ENCODE data around the gene AKR1C2.
"Not testable (repeated sequence)": the region's sequence is repeated elsewhere in the genome, so short reads cannot be mapped to it uniquely, and the experiment has no call there.

Gene AKR1C2

DNA sequence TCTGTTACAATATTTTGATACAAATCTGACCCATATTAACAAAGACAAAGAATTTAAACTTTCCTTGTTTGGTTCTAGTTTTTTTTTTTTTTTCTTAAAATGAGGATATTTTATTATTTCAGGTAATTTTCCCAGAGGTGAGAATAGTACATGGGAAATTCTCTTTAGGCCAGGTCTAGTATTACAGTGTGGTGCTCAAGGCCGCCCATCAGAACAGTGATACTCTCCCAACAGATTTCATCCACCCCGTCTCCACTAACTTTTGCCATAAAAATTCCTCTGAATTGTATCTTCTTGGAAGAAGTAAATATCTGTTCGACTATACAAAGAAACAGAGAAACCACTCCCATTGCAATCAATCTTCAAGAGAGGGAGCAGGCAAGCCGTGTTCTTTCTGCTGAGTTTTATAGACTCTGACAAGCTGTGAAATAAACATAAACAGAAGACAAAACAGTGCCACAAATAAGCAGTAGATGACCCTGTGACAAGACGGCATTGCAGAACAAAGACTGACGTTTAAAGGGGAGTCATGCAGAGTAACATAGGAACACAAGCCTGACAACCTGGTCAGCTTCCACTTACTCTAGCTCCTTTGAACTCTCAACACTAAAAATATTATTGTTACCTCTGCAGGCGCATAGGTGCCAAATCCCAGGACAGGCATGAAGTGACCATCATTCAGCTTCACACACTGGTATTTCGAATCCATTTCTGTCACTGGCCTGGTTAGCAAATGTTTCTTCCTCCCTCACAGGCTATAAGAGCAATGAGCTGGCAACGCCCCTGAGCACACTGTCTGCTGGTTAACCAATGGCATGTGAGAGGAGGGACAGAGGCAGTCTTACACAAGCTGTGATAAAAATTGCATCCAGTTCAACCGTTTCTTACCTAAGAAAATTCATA is at the start of gene AKR1C2:
Gene AKR1C2 (minus strand): TSS at position 731 of the 903 bp plus-strand sequence. CDS start 22 bp downstream, at position 709.
- DNase-seq (ENCODE audit: low spot score), result not testable (repeated sequence)

DNA sequence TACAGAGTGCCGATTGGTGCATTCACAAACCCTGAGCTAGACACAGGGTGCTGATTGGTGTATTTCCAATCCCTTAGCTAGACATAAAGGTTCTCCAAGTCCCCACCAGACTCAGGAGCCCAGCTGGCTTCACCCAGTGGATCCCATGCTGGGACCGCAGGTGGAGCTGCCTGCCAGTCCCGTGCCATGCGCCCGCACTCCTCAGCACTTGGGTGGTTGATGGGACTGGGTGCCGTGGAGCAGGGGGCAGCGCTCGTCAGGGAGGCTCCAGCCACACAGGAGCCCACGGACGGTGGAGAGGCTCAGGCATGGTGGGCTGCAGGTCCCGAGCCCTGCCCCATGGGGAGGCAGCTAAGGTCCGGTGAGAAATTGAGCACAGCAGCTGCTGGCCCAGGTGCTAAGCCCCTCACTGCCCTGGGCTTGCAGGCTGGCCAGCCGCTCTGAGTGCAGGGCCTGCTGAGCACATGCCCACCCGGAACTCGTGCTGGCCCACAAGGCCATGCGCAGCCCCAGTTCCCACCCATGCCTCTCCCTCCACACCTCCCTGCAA is 49.4 kb upstream of the AKR1C2 start:
- DNase-seq (ENCODE audit: low spot score), result not testable (repeated sequence)

DNA sequence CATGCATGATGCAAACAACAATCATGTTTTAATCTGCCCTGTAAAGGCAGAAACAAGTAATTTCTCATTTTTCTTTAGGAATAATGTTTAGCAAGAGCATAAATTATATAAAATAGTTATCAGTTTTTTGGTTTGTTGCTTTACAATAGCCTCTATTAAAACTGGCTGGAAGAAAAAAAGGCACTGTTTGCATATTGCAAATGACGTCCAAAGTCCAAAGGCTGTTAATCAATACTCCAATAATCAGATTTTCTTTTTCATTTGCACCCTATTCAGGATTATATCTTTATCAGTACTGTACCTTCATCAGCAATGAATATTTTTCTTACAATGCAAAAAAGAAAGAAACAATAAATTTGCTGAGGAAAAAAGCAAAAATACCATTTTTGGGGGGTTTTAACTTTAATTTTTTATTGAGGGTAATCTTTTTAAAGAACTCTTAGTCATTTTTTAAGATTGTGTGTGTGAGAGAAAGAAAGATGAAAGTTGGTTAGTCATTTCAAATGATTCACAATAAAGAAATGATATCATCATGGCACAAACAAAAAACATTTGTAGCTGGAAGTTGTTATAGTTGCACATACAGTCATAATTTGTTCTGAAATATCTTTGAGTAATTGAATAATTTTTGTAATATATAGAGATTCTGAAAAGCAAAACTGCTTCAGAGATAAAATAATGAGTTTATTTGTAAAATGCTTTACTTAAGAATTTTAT is 44.4 kb upstream of the AKR1C2 start:
- no peak for DNase-seq (ENCODE audit: low spot score)
- TF ChIP-seq, protein P1, sequence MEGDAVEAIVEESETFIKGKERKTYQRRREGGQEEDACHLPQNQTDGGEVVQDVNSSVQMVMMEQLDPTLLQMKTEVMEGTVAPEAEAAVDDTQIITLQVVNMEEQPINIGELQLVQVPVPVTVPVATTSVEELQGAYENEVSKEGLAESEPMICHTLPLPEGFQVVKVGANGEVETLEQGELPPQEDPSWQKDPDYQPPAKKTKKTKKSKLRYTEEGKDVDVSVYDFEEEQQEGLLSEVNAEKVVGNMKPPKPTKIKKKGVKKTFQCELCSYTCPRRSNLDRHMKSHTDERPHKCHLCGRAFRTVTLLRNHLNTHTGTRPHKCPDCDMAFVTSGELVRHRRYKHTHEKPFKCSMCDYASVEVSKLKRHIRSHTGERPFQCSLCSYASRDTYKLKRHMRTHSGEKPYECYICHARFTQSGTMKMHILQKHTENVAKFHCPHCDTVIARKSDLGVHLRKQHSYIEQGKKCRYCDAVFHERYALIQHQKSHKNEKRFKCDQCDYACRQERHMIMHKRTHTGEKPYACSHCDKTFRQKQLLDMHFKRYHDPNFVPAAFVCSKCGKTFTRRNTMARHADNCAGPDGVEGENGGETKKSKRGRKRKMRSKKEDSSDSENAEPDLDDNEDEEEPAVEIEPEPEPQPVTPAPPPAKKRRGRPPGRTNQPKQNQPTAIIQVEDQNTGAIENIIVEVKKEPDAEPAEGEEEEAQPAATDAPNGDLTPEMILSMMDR (IDR thresholded peaks at IDR 0.05; ENCODE audit: extremely low read depth, missing control alignments), result no peak

DNA sequence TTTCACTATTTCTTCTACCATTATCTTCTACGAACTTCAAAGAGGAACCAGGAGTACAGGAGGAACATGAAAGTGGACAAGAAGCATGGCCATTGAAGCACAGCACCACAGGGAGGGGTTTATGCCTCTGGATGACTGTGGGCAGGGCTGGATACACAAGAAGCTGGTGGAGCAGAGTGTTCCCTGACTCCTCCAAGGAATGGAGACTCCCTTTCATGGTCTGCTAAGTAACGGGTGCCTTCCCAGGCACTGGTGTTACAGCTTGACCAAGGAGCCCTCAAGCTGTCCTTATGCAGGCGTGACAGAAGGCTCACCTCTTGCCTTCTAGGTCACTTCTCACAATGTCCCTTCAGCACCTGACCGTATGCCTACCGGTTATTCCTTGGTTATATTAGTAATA is 43.4 kb upstream of the AKR1C2 start:
- not testable (repeated sequence) for DNase-seq (ENCODE audit: low spot score)

DNA sequence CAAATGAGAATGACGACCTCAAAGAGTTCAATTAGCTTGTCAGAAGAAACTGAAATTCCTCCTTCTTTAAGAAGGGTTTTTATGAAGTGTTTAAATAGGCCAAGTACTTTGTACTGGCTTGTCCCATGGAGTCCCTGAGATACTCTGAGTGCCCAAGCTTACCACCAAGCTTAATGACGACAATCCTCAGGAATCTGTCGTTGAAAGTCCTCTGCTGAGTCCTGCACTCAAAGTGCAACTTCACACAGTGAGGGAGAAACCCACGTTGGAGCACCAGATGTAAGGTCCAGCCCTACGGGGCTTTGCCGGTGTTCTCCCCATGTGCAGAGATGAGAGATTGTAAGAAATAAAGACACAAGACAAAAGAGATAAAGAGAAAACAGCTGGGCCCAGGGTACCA is 42.8 kb upstream of the AKR1C2 start:
- no peak for DNase-seq (ENCODE audit: low spot score)

DNA sequence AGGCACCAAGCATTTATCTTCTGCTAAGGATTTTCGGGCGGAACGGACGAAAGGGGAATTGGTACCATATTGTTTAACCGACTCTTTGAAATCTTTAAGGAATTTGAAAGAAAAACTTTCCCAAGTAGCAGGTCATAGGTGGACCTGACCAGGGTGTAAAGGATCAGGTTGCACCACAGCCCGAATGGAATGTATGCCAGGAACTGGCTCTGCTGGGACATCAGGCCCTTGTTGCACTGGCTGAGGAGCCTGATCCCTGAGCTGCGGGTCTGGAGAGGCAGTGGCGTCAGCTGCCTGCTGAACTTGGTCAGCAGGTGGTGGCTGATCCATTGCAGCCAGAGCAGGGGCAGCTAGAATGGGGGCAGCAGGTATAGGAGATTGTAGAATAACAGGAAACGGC is 41.4 kb upstream of the AKR1C2 start:
- TF ChIP-seq, protein P1 (IDR thresholded peaks at IDR 0.05; ENCODE audit: extremely low read depth, missing control alignments), result no peak
- DNase-seq (ENCODE audit: low spot score), result no peak

More for the DNA sequence above, 42.8 kb upstream of the AKR1C2 start:
- TF ChIP-seq, protein P1 (IDR thresholded peaks at IDR 0.05; ENCODE audit: extremely low read depth, missing control alignments), result no peak

DNA sequence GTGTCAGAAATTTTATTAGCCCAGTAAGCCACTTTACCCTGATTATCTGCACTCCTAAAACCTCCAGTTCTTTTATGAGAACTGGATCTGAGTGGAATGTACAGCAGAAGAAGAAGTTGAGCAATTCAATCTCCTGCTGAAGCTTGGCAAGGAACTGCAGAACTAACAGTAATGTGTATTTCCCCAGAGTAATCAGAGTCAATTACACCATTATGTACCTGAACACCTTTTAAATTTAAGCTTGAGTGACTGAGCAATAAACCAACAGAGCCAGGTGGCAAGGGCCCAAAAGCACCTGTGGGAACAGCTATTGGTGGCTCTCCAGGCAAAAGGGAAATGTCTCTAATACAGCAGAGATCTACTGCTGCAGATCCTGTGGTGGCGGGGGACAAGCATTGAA is 40.1 kb upstream of the AKR1C2 start:
- TF ChIP-seq, protein P1 (IDR thresholded peaks at IDR 0.05; ENCODE audit: extremely low read depth, missing control alignments), result no peak
- no peak for DNase-seq (ENCODE audit: low spot score)

DNA sequence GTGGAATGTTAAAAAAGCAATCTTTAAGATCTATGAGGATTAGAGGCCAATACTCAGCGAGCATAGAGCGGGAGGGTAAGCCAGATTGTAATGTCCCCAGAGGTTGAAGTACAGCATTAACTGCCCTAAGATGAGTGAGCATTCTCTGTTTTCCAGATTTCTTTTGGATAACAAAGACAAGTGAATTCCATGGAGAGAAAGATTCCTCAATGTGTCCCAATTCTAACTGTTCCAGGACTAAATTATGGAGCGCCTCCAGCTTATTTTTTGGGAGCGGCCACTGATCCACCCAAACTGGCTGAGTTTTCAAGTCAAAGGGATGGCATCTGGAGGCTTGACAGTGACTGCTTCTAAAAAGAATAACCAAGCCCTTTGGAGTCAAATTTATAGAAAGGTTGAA is 39.3 kb upstream of the AKR1C2 start:
- TF ChIP-seq, protein P1 (IDR thresholded peaks at IDR 0.05; ENCODE audit: extremely low read depth, missing control alignments), result no peak
- no peak for DNase-seq (ENCODE audit: low spot score)
